Fibroblast of upper back skin (primary cell): ENCODE results near the gene CRELD2.

ENCODE experiments used
- DNase-seq: peaks from one replicate; pipeline ENCODE4 v3.0.0-alpha.2; 2013

Gene CRELD2

GRCh38 chr22:49887702-49888101, 30.7 kb upstream of the CRELD2 start:
- DNase-seq, result no peak

GRCh38 chr22:49889071-49889470, 29.4 kb upstream of the CRELD2 start:
- DNase-seq, result no peak

- no peak for DNase-seq
These were observed 26.1 kb upstream of the CRELD2 start for GRCh38 chr22:49892226-49892899.

- DNase-seq, result no peak
These were observed 25.4 kb upstream of the CRELD2 start for GRCh38 chr22:49893025-49893424.

- DNase-seq, result no peak
These were observed 23.9 kb upstream of the CRELD2 start for GRCh38 chr22:49894322-49895054.

GRCh38 chr22:49896201-49896600, 22.2 kb upstream of the CRELD2 start:
- no peak for DNase-seq

- no peak for DNase-seq
These were observed 21.3 kb upstream of the CRELD2 start for GRCh38 chr22:49897015-49897684.

- DNase-seq, result no peak
These were observed 18.9 kb upstream of the CRELD2 start for GRCh38 chr22:49899530-49899929.

GRCh38 chr22:49900441-49901230, 17.8 kb upstream of the CRELD2 start:
- no peak for DNase-seq

- no peak for DNase-seq
These were observed 17.0 kb upstream of the CRELD2 start for GRCh38 chr22:49901457-49901856.

GRCh38 chr22:49903322-49904039, 15.0 kb upstream of the CRELD2 start:
- no peak for DNase-seq

- DNase-seq, result no peak
These were observed 14.4 kb upstream of the CRELD2 start for GRCh38 chr22:49904040-49904369.

GRCh38 chr22:49905465-49905864, 13.0 kb upstream of the CRELD2 start:
- no peak for DNase-seq

GRCh38 chr22:49906071-49906798, 12.2 kb upstream of the CRELD2 start:
- DNase-seq, result no peak

GRCh38 chr22:49906799-49907290, 11.6 kb upstream of the CRELD2 start:
- DNase-seq, result no peak

- no peak for DNase-seq
These were observed 10.6 kb upstream of the CRELD2 start for GRCh38 chr22:49907807-49908206.

- no peak for DNase-seq
These were observed 8.8 kb upstream of the CRELD2 start for GRCh38 chr22:49909476-49910205.

- DNase-seq, result no peak
These were observed 7.9 kb upstream of the CRELD2 start for GRCh38 chr22:49910229-49911155.

- DNase-seq, result no peak
These were observed 6.4 kb upstream of the CRELD2 start for GRCh38 chr22:49911881-49912625.
